Activated CD4-positive, alpha-beta T cell treated with anti-CD3 and anti-CD28 coated beads for 48 hours (primary cell): ENCODE results near the gene CHST8.

Experiments used
- DNase-seq: peaks from one replicate; pipeline ENCODE4 v3.0.0-alpha.2; 2020

CHST8 gene

GRCh38 chr19:33773704-33774624 lies 152.2 kb downstream of the CHST8 start:
- DNase-seq = no peak

GRCh38 chr19:33774751-33775150 lies 153.0 kb downstream of the CHST8 start:
- no peak for DNase-seq

GRCh38 chr19:33775731-33776487 lies 154.2 kb downstream of the CHST8 start:
- no peak for DNase-seq

- DNase-seq = no peak
Measured at GRCh38 chr19:33777351-33777750, 155.6 kb downstream of the CHST8 start.

GRCh38 chr19:33777753-33778088 lies 156.0 kb downstream of the CHST8 start:
- DNase-seq = no peak

GRCh38 chr19:33778089-33778791 lies 156.5 kb downstream of the CHST8 start:
- peak; percentile 90 for DNase-seq

GRCh38 chr19:33779849-33780248 lies 158.1 kb downstream of the CHST8 start:
- no peak for DNase-seq

GRCh38 chr19:33780251-33780650 lies 158.5 kb downstream of the CHST8 start:
- no peak for DNase-seq

GRCh38 chr19:33780746-33781145 lies 159.0 kb downstream of the CHST8 start:
- DNase-seq = no peak

GRCh38 chr19:33781415-33781935 lies 159.7 kb downstream of the CHST8 start:
- DNase-seq = no peak

GRCh38 chr19:33781996-33782395 lies 160.2 kb downstream of the CHST8 start:
- no peak for DNase-seq

GRCh38 chr19:33784432-33784831 lies 162.7 kb downstream of the CHST8 start:
- no peak for DNase-seq

- DNase-seq = no peak
Measured at GRCh38 chr19:33785795-33786194, 164.0 kb downstream of the CHST8 start.

GRCh38 chr19:33788676-33789075 lies 166.9 kb downstream of the CHST8 start:
- no peak for DNase-seq

- no peak for DNase-seq
Measured at GRCh38 chr19:33789344-33789743, 167.6 kb downstream of the CHST8 start.

- DNase-seq = no peak
Measured at GRCh38 chr19:33794683-33795369, 173.1 kb downstream of the CHST8 start.

- DNase-seq = peak; percentile 71
Measured at GRCh38 chr19:33795370-33796163, 173.8 kb downstream of the CHST8 start.

GRCh38 chr19:33796164-33796875 lies 174.6 kb downstream of the CHST8 start, which contains the start of gene KCTD15:
KCTD15 (plus strand) TSS chr19:33796870; CDS start chr19:33800455, 3,585 bp downstream.
- peak; percentile 59 for DNase-seq

GRCh38 chr19:33797802-33798671 lies 176.3 kb downstream of the CHST8 start:
- peak; percentile 29 for DNase-seq

- DNase-seq = no peak
Measured at GRCh38 chr19:33798681-33799111, 176.9 kb downstream of the CHST8 start.
